Skeletal muscle satellite cell (primary cell): ENCODE measurements around the gene DGKB.
A peak's percentile ranks its signal among the peaks of the same experiment; 100 is the strongest.

Experiments
- H3K27me3 ChIP-seq: 2 replicates; pipeline ENCODE4 v1.7.0; 2013; ENCODE audit warnings: low read length; ENCODE audit not compliant: control insufficient read depth, insufficient read depth
- H3K36me3 ChIP-seq: 2 replicates; pipeline ENCODE4 v1.7.0; 2013; ENCODE audit warnings: mild to moderate bottlenecking, control low read depth, low read length; ENCODE audit not compliant: insufficient read depth
- H3K4me1 ChIP-seq: 2 replicates; pipeline ENCODE4 v1.7.0; 2013; ENCODE audit warnings: low read length; ENCODE audit not compliant: control insufficient read depth, insufficient read depth
- H3K4me2 ChIP-seq: 2 replicates; pipeline ENCODE4 v1.7.0; 2013; ENCODE audit warnings: mild to moderate bottlenecking, low read length
- H3K4me3 ChIP-seq: 2 replicates; pipeline ENCODE4 v1.7.0; 2013; ENCODE audit warnings: low read length
- H3K9ac ChIP-seq: 2 replicates; pipeline ENCODE4 v1.7.0; 2013; ENCODE audit warnings: mild to moderate bottlenecking, low read depth, low read length, moderate library complexity
- H3K9me3 ChIP-seq: replicated peaks from 2 replicates; pipeline ENCODE4 v1.7.0; 2013; ENCODE audit warnings: mild to moderate bottlenecking, control low read depth, low read length

Gene DGKB

GRCh38 chr7:14859267-14859666 is 43.3 kb downstream of the DGKB start:
- no peaks in the 10 kb centered on the region for H3K4me1 ChIP-seq
- no peak overlapping the region for H3K4me3 ChIP-seq
- H3K36me3 ChIP-seq: no peaks in the 10 kb centered on the region
- H3K4me2 ChIP-seq: no peak overlapping the region
- H3K27me3 ChIP-seq: no peaks in the 10 kb centered on the region
- H3K9ac ChIP-seq: no peak overlapping the region
- no peaks in the 10 kb centered on the region for H3K9me3 ChIP-seq

- H3K4me3 ChIP-seq: no peak overlapping the region
- H3K9me3 ChIP-seq: no peaks in the 10 kb centered on the region
- no peaks in the 10 kb centered on the region for H3K27me3 ChIP-seq
- no peaks in the 10 kb centered on the region for H3K36me3 ChIP-seq
- H3K4me2 ChIP-seq: no peak overlapping the region
- no peaks in the 10 kb centered on the region for H3K4me1 ChIP-seq
- H3K9ac ChIP-seq: no peak overlapping the region
Observed at GRCh38 chr7:14858866-14859265, 43.7 kb downstream of the DGKB start.

- no peak overlapping the region for H3K4me2 ChIP-seq
- H3K27me3 ChIP-seq: no peaks in the 10 kb centered on the region
- H3K9me3 ChIP-seq: no peaks in the 10 kb centered on the region
- no peak overlapping the region for H3K4me3 ChIP-seq
- H3K4me1 ChIP-seq: no peaks in the 10 kb centered on the region
- H3K9ac ChIP-seq: no peak overlapping the region
- no peaks in the 10 kb centered on the region for H3K36me3 ChIP-seq
Observed at GRCh38 chr7:14858410-14858809, 44.1 kb downstream of the DGKB start.

GRCh38 chr7:14855033-14855794 is 47.3 kb downstream of the DGKB start:
- Histone ChIP-seq H3K4me3 (no peak overlapping the region), H3K9ac (no peak overlapping the region), H3K4me1 (no peaks in the 10 kb centered on the region), H3K27me3 (no peaks in the 10 kb centered on the region), H3K9me3 (no peaks in the 10 kb centered on the region), H3K4me2 (no peak overlapping the region), H3K36me3 (no peaks in the 10 kb centered on the region)

- Histone ChIP-seq H3K4me1 (no peaks in the 10 kb centered on the region), H3K4me2 (no peak overlapping the region), H3K36me3 (no peaks in the 10 kb centered on the region), H3K4me3 (no peak overlapping the region), H3K9ac (no peak overlapping the region), H3K27me3 (no peaks in the 10 kb centered on the region), H3K9me3 (no peaks in the 10 kb centered on the region)
Observed at GRCh38 chr7:14854471-14854870, 48.1 kb downstream of the DGKB start.

- Histone ChIP-seq H3K4me3 (no peak overlapping the region), H3K27me3 (no peaks in the 10 kb centered on the region), H3K4me1 (no peaks in the 10 kb centered on the region), H3K4me2 (no peak overlapping the region), H3K36me3 (no peaks in the 10 kb centered on the region), H3K9ac (no peak overlapping the region), H3K9me3 (no peaks in the 10 kb centered on the region)
Observed at GRCh38 chr7:14851610-14852009, 50.9 kb downstream of the DGKB start.

GRCh38 chr7:14850039-14850438 is 52.5 kb downstream of the DGKB start:
- Histone ChIP-seq H3K27me3 (no peaks in the 10 kb centered on the region), H3K4me3 (no peak overlapping the region), H3K9ac (no peak overlapping the region), H3K4me2 (no peak overlapping the region), H3K4me1 (no peaks in the 10 kb centered on the region), H3K36me3 (no peaks in the 10 kb centered on the region), H3K9me3 (no peaks in the 10 kb centered on the region)

- no peak overlapping the region for H3K9ac ChIP-seq
- H3K27me3 ChIP-seq: no peaks in the 10 kb centered on the region
- H3K4me2 ChIP-seq: no peak overlapping the region
- H3K9me3 ChIP-seq: no peaks in the 10 kb centered on the region
- H3K4me3 ChIP-seq: no peak overlapping the region
- peaks cover 13% of the 10 kb centered on the region for H3K4me1 ChIP-seq
- no peaks in the 10 kb centered on the region for H3K36me3 ChIP-seq
Observed at GRCh38 chr7:14846405-14846804, 56.1 kb downstream of the DGKB start.

GRCh38 chr7:14843755-14844154 is 58.8 kb downstream of the DGKB start:
- no peaks in the 10 kb centered on the region for H3K36me3 ChIP-seq
- no peak overlapping the region for H3K4me3 ChIP-seq
- H3K4me1 ChIP-seq: peaks cover 37% of the 10 kb centered on the region
- H3K4me2 ChIP-seq: no peak overlapping the region
- no peaks in the 10 kb centered on the region for H3K27me3 ChIP-seq
- no peaks in the 10 kb centered on the region for H3K9me3 ChIP-seq
- no peak overlapping the region for H3K9ac ChIP-seq

- Histone ChIP-seq H3K4me1 (peaks cover 41% of the 10 kb centered on the region), H3K9me3 (no peaks in the 10 kb centered on the region), H3K36me3 (no peaks in the 10 kb centered on the region), H3K4me3 (no peak overlapping the region), H3K9ac (no peak overlapping the region), H3K27me3 (no peaks in the 10 kb centered on the region), H3K4me2 (no peak overlapping the region)
Observed at GRCh38 chr7:14842523-14842922, 60.0 kb downstream of the DGKB start.

GRCh38 chr7:14841869-14842268 is 60.7 kb downstream of the DGKB start:
- no peak overlapping the region for H3K4me3 ChIP-seq
- no peak overlapping the region for H3K9ac ChIP-seq

GRCh38 chr7:14841086-14841485 is 61.5 kb downstream of the DGKB start:
- H3K36me3 ChIP-seq: no peaks in the 10 kb centered on the region
- H3K27me3 ChIP-seq: no peaks in the 10 kb centered on the region
- H3K9me3 ChIP-seq: no peaks in the 10 kb centered on the region
- H3K9ac ChIP-seq: no peak overlapping the region
- H3K4me2 ChIP-seq: no peak overlapping the region
- H3K4me1 ChIP-seq: peaks cover 55% of the 10 kb centered on the region
- no peak overlapping the region for H3K4me3 ChIP-seq

More at GRCh38 chr7:14841869-14842268, 60.7 kb downstream of the DGKB start:
- Histone ChIP-seq H3K36me3 (no peaks in the 10 kb centered on the region), H3K4me2 (peak overlapping the region; percentile 14), H3K9me3 (no peaks in the 10 kb centered on the region), H3K27me3 (no peaks in the 10 kb centered on the region), H3K4me1 (peaks cover 48% of the 10 kb centered on the region)
